ENCODE results near the gene CARD19. TPM values are rescaled to one million over a fixed set of nuclear protein-coding genes. Genes with fewer than 3 reads are reported as not detected.

The CARD19 gene
- total and polyA plus RNA-seq, 11 donors: 24.2 to 46.2 (median 30.5) TPM

- H3K4me3 ChIP-seq: no peak overlapping the region
- ATAC-seq (no peak), DNase-seq (peak in 1 of 5 donors; percentile 18)
- no peaks in the 10 kb centered on the region for H3K27me3 ChIP-seq
- peaks cover 0 to 6% (median 0%) of the 10 kb centered on the region in 12 donors for H3K9me3 ChIP-seq
- WGBS, 4 donors: 90 to 99% (median 94%) methylated on average over 4 of the region's 4 CpGs
- intact Hi-C loops (cut with DNase I): loop anchor here in 1 of 10 donors (5.0 kb wide), 1 partner anchor 47 kb away; the partner anchor contains the start of gene CARD19
- H3K36me3 ChIP-seq: no peaks in the 10 kb centered on the region
- TF ChIP-seq CTCF (IDR thresholded peaks at IDR 0.05) (no peak), POLR2A (IDR thresholded peaks at IDR 0.05) (no peak)
- H3K4me1 ChIP-seq: peaks cover 0 to 18% (median 8%) of the 10 kb centered on the region in 12 donors
- no peak overlapping the region for H3K27ac ChIP-seq
Measured at GRCh38 chr9:93050231-93050630, 45.8 kb upstream of the CARD19 start.

GRCh38 chr9:93051680-93052089, 44.3 kb upstream of the CARD19 start:
- no peaks in the 10 kb centered on the region for H3K36me3 ChIP-seq
- ATAC-seq (peak; percentile 56 to 83 (median 74)), DNase-seq (peak in 4 of 5 donors; percentile 56 to 70 (median 61))
- no peak overlapping the region for H3K4me3 ChIP-seq
- peak overlapping the region in 9 of 12 donors; percentile 5 to 65 (median 49) for H3K27ac ChIP-seq
- TF ChIP-seq CTCF (IDR thresholded peaks at IDR 0.05) (no peak), POLR2A (IDR thresholded peaks at IDR 0.05) (no peak)
- intact Hi-C loops (cut with DNase I): loop anchor here in 1 of 10 donors (5.0 kb wide), 1 partner anchor 46 kb away; the partner anchor contains the start of gene CARD19
- WGBS, 4 donors: 34 to 51% (median 44%) methylated on average over 6 of the region's 6 CpGs
- H3K9me3 ChIP-seq: no peaks in the 10 kb centered on the region
- H3K27me3 ChIP-seq: no peaks in the 10 kb centered on the region
- H3K4me1 ChIP-seq: peaks cover 0 to 18% (median 8%) of the 10 kb centered on the region in 12 donors

- Histone ChIP-seq H3K27me3 (no peaks in the 10 kb centered on the region), H3K36me3 (no peaks in the 10 kb centered on the region), H3K27ac (no peak overlapping the region), H3K4me3 (no peak overlapping the region), H3K9me3 (no peaks in the 10 kb centered on the region), H3K4me1 (peaks cover 0 to 18% (median 8%) of the 10 kb centered on the region in 12 donors)
- no peak for TF ChIP-seq POLR2A (IDR thresholded peaks at IDR 0.05)
- TF ChIP-seq CTCF (IDR thresholded peaks at IDR 0.05): no peak
- WGBS, 4 donors: 84 to 95% (median 94%) methylated on average over 13 to 15 of the region's 15 CpGs
- DNase-seq: peak in 2 of 5 donors; percentile 20 to 39
- intact Hi-C loops (cut with DNase I): loop anchor here in 1 of 10 donors (5.0 kb wide), 1 partner anchor 44 kb away; the partner anchor contains the start of gene CARD19
- ATAC-seq: no peak
Measured at GRCh38 chr9:93052791-93053540, 43.1 kb upstream of the CARD19 start.

DNA sequence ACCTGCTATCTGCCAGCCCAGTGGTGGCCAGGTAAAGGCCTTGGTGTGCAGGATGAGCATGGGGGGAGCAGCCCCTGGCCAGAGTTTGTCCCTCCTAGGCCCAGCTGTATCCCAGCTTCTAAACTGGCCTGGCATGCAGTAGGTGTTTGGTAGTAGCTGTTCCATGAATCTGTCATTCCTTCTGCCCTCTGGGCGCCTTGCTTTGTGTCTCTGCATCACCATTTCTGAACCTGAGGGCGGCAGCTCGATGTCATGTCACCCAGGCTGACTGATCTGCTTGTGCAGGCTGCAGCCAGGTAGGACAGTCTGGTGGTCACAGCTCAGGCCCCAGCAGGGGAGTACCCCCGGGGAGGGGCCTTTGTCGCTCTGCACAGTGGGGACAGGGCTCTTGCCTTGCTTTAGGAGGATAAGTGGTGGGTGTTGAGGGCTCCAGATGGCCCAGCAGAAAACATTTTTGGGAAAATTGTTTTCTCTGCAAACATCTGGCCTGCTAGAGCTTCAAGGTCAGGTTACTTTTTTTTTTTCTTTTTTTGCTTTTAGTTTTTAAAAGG, 42.2 kb upstream of the CARD19 start:
- peak in 1 of 5 donors; percentile 48 for DNase-seq
- no peaks in the 10 kb centered on the region for H3K9me3 ChIP-seq
- no peak overlapping the region for H3K27ac ChIP-seq
- TF ChIP-seq CTCF (IDR thresholded peaks at IDR 0.05): no peak
- TF ChIP-seq POLR2A (IDR thresholded peaks at IDR 0.05): no peak
- H3K27me3 ChIP-seq: peaks cover 0 to 7% (median 0%) of the 10 kb centered on the region in 9 donors
- ATAC-seq: no peak
- H3K36me3 ChIP-seq: no peaks in the 10 kb centered on the region
- intact Hi-C loops (cut with DNase I): loop anchor here in 1 of 10 donors (5.0 kb wide), 1 partner anchor 43 kb away; the partner anchor contains the start of gene CARD19
- H3K4me3 ChIP-seq: no peak overlapping the region
- H3K4me1 ChIP-seq: peaks cover 0 to 25% (median 13%) of the 10 kb centered on the region in 12 donors
- 91 to 97% (median 95%) methylated on average over 4 to 5 of the region's 5 CpGs for WGBS, 4 donors

Data from heart left ventricle (tissue), 16 donors.